ENCODE data around the gene SIAH1.

- TF ChIP-seq CTCF (IDR thresholded peaks at IDR 0.05 in 2 of 3, conservative IDR thresholded peaks at IDR 0.05 in 1 of 3; ENCODE audit: control insufficient read depth in 2 of 3, extremely low read depth in 1 of 3, insufficient read depth in 1 of 3, low read depth in 3 of 3, low read length in 3 of 3) (no peak), POLR2A (IDR thresholded peaks at IDR 0.05; ENCODE audit: low read depth, low read length) (no peak), PBX3 (IDR thresholded peaks at IDR 0.05; ENCODE audit: insufficient replicate concordance, low read depth, low read length) (no peak), NBN (IDR thresholded peaks at IDR 0.05) (no peak), EP300 (IDR thresholded peaks at IDR 0.05; ENCODE audit: borderline replicate concordance in 1 of 2, control insufficient read depth in 1 of 2, low read depth in 2 of 2, low read length in 2 of 2) (no peak)
Observed at GRCh38 chr16:48369765-48370164, 15.4 kb downstream of the SIAH1 start.

Measured in GM12878 (cell line).